GM21447 (cell line): Measurements from ENCODE around the gene BRCC3.
"Not testable (repeated sequence)": the region's sequence is repeated elsewhere in the genome, so short reads cannot be mapped to it uniquely, and the experiment has no call there.

Source experiments
- ATAC-seq: cut with Tn5 transposase; IDR thresholded peaks from one replicate; pipeline ENCODE4 v1.9.1; 2021; ENCODE audit not compliant: unreplicated experiment

The BRCC3 gene

GRCh38 chrX:155143959-155144548 is 72.7 kb downstream of the BRCC3 start:
- ATAC-seq = no peak

GRCh38 chrX:155144926-155145325 is 73.6 kb downstream of the BRCC3 start:
- ATAC-seq = no peak

GRCh38 chrX:155147612-155148011 is 76.3 kb downstream of the BRCC3 start:
- ATAC-seq = not testable (repeated sequence)

- ATAC-seq = not testable (repeated sequence)
Observed at GRCh38 chrX:155148166-155148565, 76.9 kb downstream of the BRCC3 start.

GRCh38 chrX:155148724-155149537 is 77.6 kb downstream of the BRCC3 start:
- ATAC-seq = no peak

GRCh38 chrX:155169881-155170280 is 98.6 kb downstream of the BRCC3 start:
- ATAC-seq = no peak
